IMR-90 (cell line): ENCODE measurements around the gene EGFR.

Source experiments
- BHLHE40 ChIP-seq: fragments of 150-350 bp; IDR thresholded peaks from 2 replicates; pipeline ENCODE4 v1.6.1; 2016; ENCODE audit warnings: mild to moderate bottlenecking, low read depth, low read length
- MXI1 ChIP-seq: IDR thresholded peaks from 2 replicates; pipeline ENCODE4 v1.6.1; 2012; ENCODE audit warnings: low read depth, mild to moderate bottlenecking, low read length, moderate library complexity, borderline replicate concordance
- POLR2A ChIP-seq: IDR thresholded peaks from 2 replicates; pipeline ENCODE4 v1.6.1; 2012; ENCODE audit warnings: mild to moderate bottlenecking, low read depth, low read length
- RAD21 ChIP-seq: IDR thresholded peaks from 2 replicates; pipeline ENCODE4 v1.6.1; 2012; ENCODE audit warnings: low read length, improper control_type of control experiment
- RCOR1 ChIP-seq: IDR thresholded peaks from 2 replicates; pipeline ENCODE4 v1.6.1; 2012; ENCODE audit warnings: mild to moderate bottlenecking, low read length, improper control_type of control experiment; ENCODE audit not compliant: insufficient replicate concordance
- RFX5 ChIP-seq: IDR thresholded peaks from 2 replicates; pipeline ENCODE4 v1.8.0; 2012; ENCODE audit warnings: low read depth, mild to moderate bottlenecking, low read length, moderate library complexity
- SMC3 ChIP-seq: fragments of 150-350 bp; IDR thresholded peaks from 2 replicates; pipeline ENCODE4 v1.6.1; 2016; ENCODE audit warnings: low read depth, mild to moderate bottlenecking, antibody characterized with exemption, low read length, moderate library complexity
- TF ChIP-seq, protein P1 (sequence below): conservative IDR thresholded peaks from 2 replicates; pipeline ENCODE4 v1.5.1; 2012; ENCODE audit warnings: mild to moderate bottlenecking, low read depth, low read length, improper control_type of control experiment

DNA sequence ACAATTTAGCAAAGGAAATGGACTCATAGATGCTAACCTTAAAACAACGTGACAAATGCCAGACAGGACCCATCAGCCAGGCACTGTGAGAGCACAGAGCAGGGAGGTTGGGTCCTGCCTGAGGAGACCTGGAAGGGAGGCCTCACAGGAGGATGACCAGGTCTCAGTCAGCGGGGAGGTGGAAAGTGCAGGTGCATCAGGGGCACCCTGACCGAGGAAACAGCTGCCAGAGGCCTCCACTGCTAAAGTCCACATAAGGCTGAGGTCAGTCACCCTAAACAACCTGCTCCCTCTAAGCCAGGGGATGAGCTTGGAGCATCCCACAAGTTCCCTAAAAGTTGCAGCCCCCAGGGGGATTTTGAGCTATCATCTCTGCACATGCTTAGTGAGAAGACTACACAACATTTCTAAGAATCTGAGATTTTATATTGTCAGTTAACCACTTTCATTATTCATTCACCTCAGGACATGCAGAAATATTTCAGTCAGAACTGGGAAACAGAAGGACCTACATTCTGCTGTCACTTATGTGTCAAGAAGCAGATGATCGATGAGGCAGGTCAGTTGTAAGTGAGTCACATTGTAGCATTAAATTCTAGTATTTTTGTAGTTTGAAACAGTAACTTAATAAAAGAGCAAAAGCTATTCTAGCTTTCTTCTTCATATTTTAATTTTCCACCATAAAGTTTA lies 188.8 kb downstream of the EGFR start:
- TF ChIP-seq, protein P1, sequence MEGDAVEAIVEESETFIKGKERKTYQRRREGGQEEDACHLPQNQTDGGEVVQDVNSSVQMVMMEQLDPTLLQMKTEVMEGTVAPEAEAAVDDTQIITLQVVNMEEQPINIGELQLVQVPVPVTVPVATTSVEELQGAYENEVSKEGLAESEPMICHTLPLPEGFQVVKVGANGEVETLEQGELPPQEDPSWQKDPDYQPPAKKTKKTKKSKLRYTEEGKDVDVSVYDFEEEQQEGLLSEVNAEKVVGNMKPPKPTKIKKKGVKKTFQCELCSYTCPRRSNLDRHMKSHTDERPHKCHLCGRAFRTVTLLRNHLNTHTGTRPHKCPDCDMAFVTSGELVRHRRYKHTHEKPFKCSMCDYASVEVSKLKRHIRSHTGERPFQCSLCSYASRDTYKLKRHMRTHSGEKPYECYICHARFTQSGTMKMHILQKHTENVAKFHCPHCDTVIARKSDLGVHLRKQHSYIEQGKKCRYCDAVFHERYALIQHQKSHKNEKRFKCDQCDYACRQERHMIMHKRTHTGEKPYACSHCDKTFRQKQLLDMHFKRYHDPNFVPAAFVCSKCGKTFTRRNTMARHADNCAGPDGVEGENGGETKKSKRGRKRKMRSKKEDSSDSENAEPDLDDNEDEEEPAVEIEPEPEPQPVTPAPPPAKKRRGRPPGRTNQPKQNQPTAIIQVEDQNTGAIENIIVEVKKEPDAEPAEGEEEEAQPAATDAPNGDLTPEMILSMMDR: no peak
- TF ChIP-seq SMC3: no peak
- no peak for TF ChIP-seq BHLHE40
- TF ChIP-seq POLR2A: no peak
- TF ChIP-seq MXI1: no peak
- no peak for TF ChIP-seq RFX5
- TF ChIP-seq RCOR1: no peak
- no peak for TF ChIP-seq RAD21
